GM21423 (cell line): Measurements from ENCODE around the gene TMEM144.
A peak's percentile ranks its signal among the peaks of the same experiment; 100 is the strongest.
"Not testable (repeated sequence)": the region's sequence is repeated elsewhere in the genome, so short reads cannot be mapped to it uniquely, and the experiment has no call there.

ENCODE experiments used
- ATAC-seq: cut with Tn5 transposase; IDR thresholded peaks from one replicate; pipeline ENCODE4 v1.9.1; 2021; ENCODE audit warnings: mild to moderate bottlenecking, moderate library complexity; ENCODE audit not compliant: unreplicated experiment

TMEM144 gene

GRCh38 chr4:158190718-158191117, 19.6 kb upstream of the TMEM144 start:
- no peak for ATAC-seq

GRCh38 chr4:158192439-158193158, 17.7 kb upstream of the TMEM144 start:
- ATAC-seq: no peak

- ATAC-seq: peak; percentile 67
These were observed 17.0 kb upstream of the TMEM144 start for GRCh38 chr4:158193171-158193749.

- ATAC-seq: no peak
These were observed 15.0 kb upstream of the TMEM144 start for GRCh38 chr4:158195297-158195696.

GRCh38 chr4:158197194-158197776, 13.0 kb upstream of the TMEM144 start:
- ATAC-seq: no peak

GRCh38 chr4:158200214-158200613, 10.1 kb upstream of the TMEM144 start:
- no peak for ATAC-seq

- ATAC-seq: no peak
These were observed 9.0 kb upstream of the TMEM144 start for GRCh38 chr4:158201322-158201721.

GRCh38 chr4:158201876-158202275, 8.4 kb upstream of the TMEM144 start:
- ATAC-seq: no peak

- no peak for ATAC-seq
These were observed 7.8 kb upstream of the TMEM144 start for GRCh38 chr4:158202481-158202880.

GRCh38 chr4:158203436-158203835, 6.8 kb upstream of the TMEM144 start:
- ATAC-seq: no peak

- no peak for ATAC-seq
These were observed 6.4 kb upstream of the TMEM144 start for GRCh38 chr4:158203929-158204328.

- peak; percentile 59 for ATAC-seq
These were observed 1.2 kb upstream of the TMEM144 start for GRCh38 chr4:158208963-158209640.

GRCh38 chr4:158211222-158211621, 936 bp downstream of the TMEM144 start:
- no peak for ATAC-seq

- no peak for ATAC-seq
These were observed 3.2 kb downstream of the TMEM144 start for GRCh38 chr4:158213466-158213865.

- ATAC-seq: no peak
These were observed 4.6 kb downstream of the TMEM144 start for GRCh38 chr4:158214856-158215255.

- ATAC-seq: no peak
These were observed 7.5 kb downstream of the TMEM144 start for GRCh38 chr4:158217763-158218162.

GRCh38 chr4:158219623-158220022, 9.3 kb downstream of the TMEM144 start:
- no peak for ATAC-seq

- ATAC-seq: not testable (repeated sequence)
These were observed 14.0 kb downstream of the TMEM144 start for GRCh38 chr4:158224318-158224717.

GRCh38 chr4:158224999-158225398, 14.7 kb downstream of the TMEM144 start:
- ATAC-seq: not testable (repeated sequence)

GRCh38 chr4:158227880-158228279, 17.6 kb downstream of the TMEM144 start:
- ATAC-seq: not testable (repeated sequence)

- not testable (repeated sequence) for ATAC-seq
These were observed 18.1 kb downstream of the TMEM144 start for GRCh38 chr4:158228399-158228798.

GRCh38 chr4:158229768-158230167, 19.5 kb downstream of the TMEM144 start:
- no peak for ATAC-seq
